Upper lobe of left lung (tissue), 6 donors: ENCODE data around the gene TARP.
"Not testable (repeated sequence)": the region's sequence is repeated elsewhere in the genome, so short reads cannot be mapped to it uniquely, and the experiment has no call there.

Experiments used
- ATAC-seq, 2 donors: fragments of 200-7000 bp; cut with Tn5 transposase; one replicate each; pipeline ENCODE4 v1.9.1; 2022; ENCODE audit warnings: mild to moderate bottlenecking in 2 of 2, moderate library complexity in 2 of 2; ENCODE audit not compliant: low FRiP score in 2 of 2
- DNase-seq, 2 donors: peaks; one replicate each; pipeline ENCODE4 v3.0.0-alpha.2; 2019 to 2020
- H3K27ac ChIP-seq, 4 donors: fragments of 200-600 bp; sonication (generic); one replicate each; pipeline ENCODE4 v1.5.1; 2016 to 2019
- H3K27me3 ChIP-seq, 4 donors: fragments of 200-600 bp; sonication (generic); one replicate each; pipeline ENCODE4 v1.5.1; 2017 to 2019
- H3K36me3 ChIP-seq, 4 donors: fragments of 200-600 bp; sonication (generic); one replicate each; pipeline ENCODE4 v1.5.1; 2016 to 2019
- H3K4me1 ChIP-seq, 4 donors: fragments of 200-600 bp; sonication (generic); one replicate each; pipeline ENCODE4 v1.5.1; 2018 to 2019
- H3K4me3 ChIP-seq, 4 donors: fragments of 200-600 bp; sonication (generic); one replicate each; pipeline ENCODE4 v1.5.1; 2017 to 2019; ENCODE audit warnings: mild to moderate bottlenecking in 2 of 4, moderate library complexity in 1 of 4
- H3K9me3 ChIP-seq, 4 donors: fragments of 200-600 bp; sonication (generic); one replicate each; pipeline ENCODE4 v1.5.1; 2018 to 2019
- EP300 ChIP-seq, 4 donors: sonication (generic); formaldehyde crosslinking; IDR thresholded peaks; one replicate each; pipeline ENCODE4 v1.5.1; 2017; ENCODE audit warnings: antibody characterized with exemption in 4 of 4, control low read depth in 2 of 4
- POLR2A ChIP-seq, 4 donors: fragments of 450-650 bp; IDR thresholded peaks; one replicate each; pipeline ENCODE4 v1.5.1; 2016 to 2017; ENCODE audit warnings: antibody characterized with exemption in 4 of 4, mild to moderate bottlenecking in 2 of 4
- POLR2AphosphoS5 ChIP-seq, 2 donors: sonication (generic); formaldehyde crosslinking; IDR thresholded peaks; one replicate each; pipeline ENCODE4 v1.5.1; 2017; ENCODE audit warnings: antibody characterized with exemption in 2 of 2
- WGBS, 2 donors: methylation state at CpG; one replicate each; pipeline ENCODE4 v1.1.5; 2017 to 2018; 5-methylcytosine and 5-hydroxymethylcytosine counted together
- TF ChIP-seq, protein P1 (sequence below), 6 experiments: fragments of 450-650 bp in 4 of 6; fragments of 200-600 bp in 2 of 6; sonication (generic) in 2 of 6; IDR thresholded peaks; one replicate each; pipeline ENCODE4 v1.5.1; 2016 to 2019; ENCODE audit warnings: antibody characterized with exemption in 6 of 6
- donor health status: DM: no; HTN: no; CAD: no; lungs with moderate emphysema.
- donor health status: DM: no; HTN: yes; CAD: no; lungs with severe emphysema.

TARP gene

GRCh38 chr7:38248069-38248567, 25.3 kb downstream of the TARP start:
- H3K27me3 ChIP-seq, result no peaks in the 10 kb centered on the region
- DNase-seq, result no peak
- TF ChIP-seq POLR2AphosphoS5 (IDR thresholded peaks at IDR 0.05), result no peak
- 80 to 93% methylated on average over 5 of the region's 5 CpGs for WGBS, 2 donors
- no peak for ATAC-seq
- no peak overlapping the region for H3K4me3 ChIP-seq
- peaks cover 0 to 14% (median 0%) of the 10 kb centered on the region in 4 donors for H3K4me1 ChIP-seq
- H3K9me3 ChIP-seq, result no peaks in the 10 kb centered on the region
- H3K27ac ChIP-seq, result peak overlapping the region in 1 of 4 donors; percentile 15
- no peaks in the 10 kb centered on the region for H3K36me3 ChIP-seq

GRCh38 chr7:38245409-38245977, 27.9 kb downstream of the TARP start:
- H3K27me3 ChIP-seq, result no peaks in the 10 kb centered on the region
- WGBS, 2 donors, result 51 to 54% methylated on average over 3 of the region's 3 CpGs
- ATAC-seq (peak in 1 of 2 donors; percentile 26), DNase-seq (no peak)
- no peak overlapping the region for H3K4me3 ChIP-seq
- no peaks in the 10 kb centered on the region for H3K36me3 ChIP-seq
- TF ChIP-seq POLR2A (IDR thresholded peaks at IDR 0.05) (peak in 1 of 4 donors; percentile 7), POLR2AphosphoS5 (IDR thresholded peaks at IDR 0.05) (no peak), EP300 (IDR thresholded peaks at IDR 0.05) (peak in 1 of 4 donors; percentile 41)
- H3K9me3 ChIP-seq, result no peaks in the 10 kb centered on the region
- H3K4me1 ChIP-seq, result peaks cover 0 to 19% (median 0%) of the 10 kb centered on the region in 4 donors
- peak overlapping the region in 3 of 4 donors; percentile 24 to 75 (median 30) for H3K27ac ChIP-seq

- Histone ChIP-seq H3K27ac (peak overlapping the region in 1 of 4 donors; percentile 75), H3K4me1 (peaks cover 0 to 19% (median 0%) of the 10 kb centered on the region in 4 donors), H3K27me3 (no peaks in the 10 kb centered on the region), H3K4me3 (no peak overlapping the region), H3K36me3 (no peaks in the 10 kb centered on the region), H3K9me3 (no peaks in the 10 kb centered on the region)
- ATAC-seq, result no peak
- TF ChIP-seq POLR2AphosphoS5 (IDR thresholded peaks at IDR 0.05) (no peak), EP300 (IDR thresholded peaks at IDR 0.05) (no peak), POLR2A (IDR thresholded peaks at IDR 0.05) (no peak)
- TF ChIP-seq, protein P1, sequence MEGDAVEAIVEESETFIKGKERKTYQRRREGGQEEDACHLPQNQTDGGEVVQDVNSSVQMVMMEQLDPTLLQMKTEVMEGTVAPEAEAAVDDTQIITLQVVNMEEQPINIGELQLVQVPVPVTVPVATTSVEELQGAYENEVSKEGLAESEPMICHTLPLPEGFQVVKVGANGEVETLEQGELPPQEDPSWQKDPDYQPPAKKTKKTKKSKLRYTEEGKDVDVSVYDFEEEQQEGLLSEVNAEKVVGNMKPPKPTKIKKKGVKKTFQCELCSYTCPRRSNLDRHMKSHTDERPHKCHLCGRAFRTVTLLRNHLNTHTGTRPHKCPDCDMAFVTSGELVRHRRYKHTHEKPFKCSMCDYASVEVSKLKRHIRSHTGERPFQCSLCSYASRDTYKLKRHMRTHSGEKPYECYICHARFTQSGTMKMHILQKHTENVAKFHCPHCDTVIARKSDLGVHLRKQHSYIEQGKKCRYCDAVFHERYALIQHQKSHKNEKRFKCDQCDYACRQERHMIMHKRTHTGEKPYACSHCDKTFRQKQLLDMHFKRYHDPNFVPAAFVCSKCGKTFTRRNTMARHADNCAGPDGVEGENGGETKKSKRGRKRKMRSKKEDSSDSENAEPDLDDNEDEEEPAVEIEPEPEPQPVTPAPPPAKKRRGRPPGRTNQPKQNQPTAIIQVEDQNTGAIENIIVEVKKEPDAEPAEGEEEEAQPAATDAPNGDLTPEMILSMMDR (IDR thresholded peaks at IDR 0.05), result no peak
- DNase-seq, result no peak
- WGBS, 2 donors, result 92 to 93% methylated on average over 14 of the region's 14 CpGs
These were observed 28.9 kb downstream of the TARP start for GRCh38 chr7:38244516-38244915.

- H3K9me3 ChIP-seq, H3K36me3 ChIP-seq, H3K27me3 ChIP-seq, H3K4me3 ChIP-seq, DNase-seq: not testable (repeated sequence)
- ATAC-seq, result peak; percentile 15 to 57
- WGBS, 2 donors, result 37 to 61% methylated on average over 5 of the region's 5 CpGs
- Histone ChIP-seq H3K27ac (peak overlapping the region in 3 of 4 donors; percentile 37 to 57 (median 48)), H3K4me1 (peaks cover 0 to 19% (median 0%) of the 10 kb centered on the region in 4 donors)
- TF ChIP-seq EP300 (IDR thresholded peaks at IDR 0.05) (peak in 2 of 4 donors; percentile 8 to 52), POLR2A (IDR thresholded peaks at IDR 0.05) (peak in 1 of 4 donors; percentile 42)
These were observed 30.1 kb downstream of the TARP start for GRCh38 chr7:38243345-38243744.

DNA sequence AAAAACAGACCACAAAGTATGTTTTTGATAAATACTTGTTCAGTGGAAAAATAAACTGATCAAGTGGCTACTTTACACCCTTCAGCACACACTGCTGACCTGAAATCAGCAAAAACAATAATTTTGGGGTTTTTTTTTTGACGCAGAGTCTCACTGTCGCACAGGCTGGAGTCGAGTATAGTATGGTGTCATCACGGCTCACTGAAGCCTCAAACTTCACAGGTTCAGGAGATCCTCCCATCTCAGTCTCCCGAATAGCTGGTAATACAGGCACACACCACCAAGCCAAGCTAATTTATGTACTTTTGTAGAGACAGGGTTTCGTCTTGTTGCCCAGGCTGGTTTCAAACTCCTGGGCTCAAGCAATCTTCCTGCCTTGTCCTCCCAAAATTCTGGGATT, 30.6 kb downstream of the TARP start:
- ATAC-seq (no peak), DNase-seq (no peak)
- H3K27me3 ChIP-seq, result no peaks in the 10 kb centered on the region
- no peaks in the 10 kb centered on the region for H3K36me3 ChIP-seq
- peak overlapping the region in 1 of 4 donors; percentile 48 for H3K27ac ChIP-seq
- no peak overlapping the region for H3K4me3 ChIP-seq
- H3K4me1 ChIP-seq, result peaks cover 0 to 19% (median 0%) of the 10 kb centered on the region in 4 donors
- 93 to 94% methylated on average over 6 of the region's 6 CpGs for WGBS, 2 donors
- TF ChIP-seq EP300 (IDR thresholded peaks at IDR 0.05) (no peak), POLR2AphosphoS5 (IDR thresholded peaks at IDR 0.05) (no peak), POLR2A (IDR thresholded peaks at IDR 0.05) (no peak)
- TF ChIP-seq, protein P1 (IDR thresholded peaks at IDR 0.05), result no peak
- H3K9me3 ChIP-seq, result no peaks in the 10 kb centered on the region

- Histone ChIP-seq H3K4me3 (no peak overlapping the region), H3K4me1 (peaks cover 0 to 12% (median 0%) of the 10 kb centered on the region in 4 donors), H3K36me3 (no peaks in the 10 kb centered on the region), H3K27ac (no peak overlapping the region), H3K27me3 (no peaks in the 10 kb centered on the region), H3K9me3 (no peaks in the 10 kb centered on the region)
- WGBS, 2 donors, result 79% methylated on average over 3 of the region's 3 CpGs
- ATAC-seq (no peak), DNase-seq (no peak)
- TF ChIP-seq, protein P1 (IDR thresholded peaks at IDR 0.05), result no peak
- TF ChIP-seq EP300 (IDR thresholded peaks at IDR 0.05) (no peak), POLR2AphosphoS5 (IDR thresholded peaks at IDR 0.05) (no peak), POLR2A (IDR thresholded peaks at IDR 0.05) (no peak)
These were observed 32.4 kb downstream of the TARP start for GRCh38 chr7:38241071-38241470.

- 82 to 91% methylated on average over 10 of the region's 10 CpGs for WGBS, 2 donors
- ATAC-seq, H3K9me3 ChIP-seq, H3K27me3 ChIP-seq, H3K27ac ChIP-seq, H3K4me3 ChIP-seq, H3K4me1 ChIP-seq, DNase-seq, H3K36me3 ChIP-seq: not testable (repeated sequence)
These were observed 34.3 kb downstream of the TARP start for GRCh38 chr7:38239129-38239528.
